ENCODE results near the gene PCK1. TPM values are rescaled to one million over a fixed set of nuclear protein-coding genes. Genes with fewer than 3 reads are reported as not detected.

The PCK1 gene
- total RNA-seq, 1 experiment from 2014 or later, result 0.49 TPM

DNA sequence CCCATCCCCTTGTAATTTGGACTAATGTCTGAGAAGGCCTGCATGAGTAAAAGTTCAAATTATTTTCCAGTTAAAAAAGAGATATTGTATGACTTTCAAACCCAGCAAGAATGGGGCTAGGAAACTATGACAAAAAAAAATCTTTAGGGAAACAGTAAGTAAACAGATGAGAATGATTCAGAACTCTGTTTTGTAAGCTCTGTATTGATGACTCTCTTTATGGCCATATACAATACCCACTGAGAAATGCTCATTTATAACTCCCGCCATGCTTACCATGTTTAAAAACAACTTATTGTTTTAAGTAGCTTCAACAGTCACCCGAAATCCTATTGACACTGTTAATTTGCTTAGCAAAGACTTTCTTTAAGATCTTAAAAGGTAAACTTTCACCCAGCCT lies 17.2 kb upstream of the PCK1 start:
- H3K4me3 ChIP-seq (replicated peaks in 1 of 2; ENCODE audit: low read depth in 1 of 2, low read length in 2 of 2), result no peak overlapping the region
- no peaks in the 10 kb centered on the region for H3K9me3 ChIP-seq (ENCODE audit: control insufficient read depth in 1 of 2, insufficient read depth in 1 of 2, low read depth in 1 of 2, low read length in 2 of 2)
- H3K36me3 ChIP-seq (ENCODE audit: control insufficient read depth in 1 of 2, insufficient read depth in 2 of 2, low read length in 2 of 2), result no peaks in the 10 kb centered on the region
- H3K4me2 ChIP-seq (ENCODE audit: low read length), result no peak overlapping the region
- BruUV-seq (replicated peaks), result no TSS peak
- no peak overlapping the region for H3K9ac ChIP-seq (ENCODE audit: low read length)
- no peaks in the 10 kb centered on the region for H3K9me2 ChIP-seq (ENCODE audit: insufficient read depth)
- no peak overlapping the region for H3K27ac ChIP-seq (ENCODE audit: low read depth, low read length)
- no peaks in the 10 kb centered on the region for H3K79me2 ChIP-seq (ENCODE audit: insufficient read depth, low read length)
- TF ChIP-seq, protein P1, sequence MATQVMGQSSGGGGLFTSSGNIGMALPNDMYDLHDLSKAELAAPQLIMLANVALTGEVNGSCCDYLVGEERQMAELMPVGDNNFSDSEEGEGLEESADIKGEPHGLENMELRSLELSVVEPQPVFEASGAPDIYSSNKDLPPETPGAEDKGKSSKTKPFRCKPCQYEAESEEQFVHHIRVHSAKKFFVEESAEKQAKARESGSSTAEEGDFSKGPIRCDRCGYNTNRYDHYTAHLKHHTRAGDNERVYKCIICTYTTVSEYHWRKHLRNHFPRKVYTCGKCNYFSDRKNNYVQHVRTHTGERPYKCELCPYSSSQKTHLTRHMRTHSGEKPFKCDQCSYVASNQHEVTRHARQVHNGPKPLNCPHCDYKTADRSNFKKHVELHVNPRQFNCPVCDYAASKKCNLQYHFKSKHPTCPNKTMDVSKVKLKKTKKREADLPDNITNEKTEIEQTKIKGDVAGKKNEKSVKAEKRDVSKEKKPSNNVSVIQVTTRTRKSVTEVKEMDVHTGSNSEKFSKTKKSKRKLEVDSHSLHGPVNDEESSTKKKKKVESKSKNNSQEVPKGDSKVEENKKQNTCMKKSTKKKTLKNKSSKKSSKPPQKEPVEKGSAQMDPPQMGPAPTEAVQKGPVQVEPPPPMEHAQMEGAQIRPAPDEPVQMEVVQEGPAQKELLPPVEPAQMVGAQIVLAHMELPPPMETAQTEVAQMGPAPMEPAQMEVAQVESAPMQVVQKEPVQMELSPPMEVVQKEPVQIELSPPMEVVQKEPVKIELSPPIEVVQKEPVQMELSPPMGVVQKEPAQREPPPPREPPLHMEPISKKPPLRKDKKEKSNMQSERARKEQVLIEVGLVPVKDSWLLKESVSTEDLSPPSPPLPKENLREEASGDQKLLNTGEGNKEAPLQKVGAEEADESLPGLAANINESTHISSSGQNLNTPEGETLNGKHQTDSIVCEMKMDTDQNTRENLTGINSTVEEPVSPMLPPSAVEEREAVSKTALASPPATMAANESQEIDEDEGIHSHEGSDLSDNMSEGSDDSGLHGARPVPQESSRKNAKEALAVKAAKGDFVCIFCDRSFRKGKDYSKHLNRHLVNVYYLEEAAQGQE (IDR thresholded peaks at IDR 0.05; ENCODE audit: low read depth), result no peak
- TF ChIP-seq POLR2A (IDR thresholded peaks at IDR 0.05; ENCODE audit: borderline replicate concordance, extremely low read depth, insufficient read depth, insufficient read length), result no peak
- TF ChIP-seq EZH2phosphoT487 (IDR thresholded peaks at IDR 0.05; ENCODE audit: borderline replicate concordance), result no peak
- TF ChIP-seq YY1 (IDR thresholded peaks at IDR 0.05; ENCODE audit: extremely low read depth, insufficient replicate concordance, low read depth, low read length), result no peak
- no peak for TF ChIP-seq TCF7L2 (IDR thresholded peaks at IDR 0.05; ENCODE audit: borderline replicate concordance, extremely low read depth, insufficient read depth, insufficient read length)
- TF ChIP-seq, protein P2, sequence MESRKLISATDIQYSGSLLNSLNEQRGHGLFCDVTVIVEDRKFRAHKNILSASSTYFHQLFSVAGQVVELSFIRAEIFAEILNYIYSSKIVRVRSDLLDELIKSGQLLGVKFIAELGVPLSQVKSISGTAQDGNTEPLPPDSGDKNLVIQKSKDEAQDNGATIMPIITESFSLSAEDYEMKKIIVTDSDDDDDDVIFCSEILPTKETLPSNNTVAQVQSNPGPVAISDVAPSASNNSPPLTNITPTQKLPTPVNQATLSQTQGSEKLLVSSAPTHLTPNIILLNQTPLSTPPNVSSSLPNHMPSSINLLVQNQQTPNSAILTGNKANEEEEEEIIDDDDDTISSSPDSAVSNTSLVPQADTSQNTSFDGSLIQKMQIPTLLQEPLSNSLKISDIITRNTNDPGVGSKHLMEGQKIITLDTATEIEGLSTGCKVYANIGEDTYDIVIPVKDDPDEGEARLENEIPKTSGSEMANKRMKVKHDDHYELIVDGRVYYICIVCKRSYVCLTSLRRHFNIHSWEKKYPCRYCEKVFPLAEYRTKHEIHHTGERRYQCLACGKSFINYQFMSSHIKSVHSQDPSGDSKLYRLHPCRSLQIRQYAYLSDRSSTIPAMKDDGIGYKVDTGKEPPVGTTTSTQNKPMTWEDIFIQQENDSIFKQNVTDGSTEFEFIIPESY (IDR thresholded peaks at IDR 0.05; ENCODE audit: extremely low read depth, insufficient replicate concordance, low read length), result no peak
- TF ChIP-seq EGR1 (IDR thresholded peaks at IDR 0.05; ENCODE audit: low read depth), result no peak
- no peak for TF ChIP-seq RAD21 (IDR thresholded peaks at IDR 0.05; ENCODE audit: low read depth)
- TF ChIP-seq SIN3A (IDR thresholded peaks at IDR 0.05; ENCODE audit: low read depth), result no peak
- TF ChIP-seq, protein P3, sequence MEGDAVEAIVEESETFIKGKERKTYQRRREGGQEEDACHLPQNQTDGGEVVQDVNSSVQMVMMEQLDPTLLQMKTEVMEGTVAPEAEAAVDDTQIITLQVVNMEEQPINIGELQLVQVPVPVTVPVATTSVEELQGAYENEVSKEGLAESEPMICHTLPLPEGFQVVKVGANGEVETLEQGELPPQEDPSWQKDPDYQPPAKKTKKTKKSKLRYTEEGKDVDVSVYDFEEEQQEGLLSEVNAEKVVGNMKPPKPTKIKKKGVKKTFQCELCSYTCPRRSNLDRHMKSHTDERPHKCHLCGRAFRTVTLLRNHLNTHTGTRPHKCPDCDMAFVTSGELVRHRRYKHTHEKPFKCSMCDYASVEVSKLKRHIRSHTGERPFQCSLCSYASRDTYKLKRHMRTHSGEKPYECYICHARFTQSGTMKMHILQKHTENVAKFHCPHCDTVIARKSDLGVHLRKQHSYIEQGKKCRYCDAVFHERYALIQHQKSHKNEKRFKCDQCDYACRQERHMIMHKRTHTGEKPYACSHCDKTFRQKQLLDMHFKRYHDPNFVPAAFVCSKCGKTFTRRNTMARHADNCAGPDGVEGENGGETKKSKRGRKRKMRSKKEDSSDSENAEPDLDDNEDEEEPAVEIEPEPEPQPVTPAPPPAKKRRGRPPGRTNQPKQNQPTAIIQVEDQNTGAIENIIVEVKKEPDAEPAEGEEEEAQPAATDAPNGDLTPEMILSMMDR (IDR thresholded peaks at IDR 0.05 in 2 of 3, conservative IDR thresholded peaks at IDR 0.05 in 1 of 3; ENCODE audit: borderline replicate concordance in 1 of 3, insufficient read depth in 1 of 3, low read depth in 2 of 3, low read length in 2 of 3), result no peak
- TF ChIP-seq FOSL1 (IDR thresholded peaks at IDR 0.05; ENCODE audit: low read depth), result no peak
- TF ChIP-seq, protein P4, sequence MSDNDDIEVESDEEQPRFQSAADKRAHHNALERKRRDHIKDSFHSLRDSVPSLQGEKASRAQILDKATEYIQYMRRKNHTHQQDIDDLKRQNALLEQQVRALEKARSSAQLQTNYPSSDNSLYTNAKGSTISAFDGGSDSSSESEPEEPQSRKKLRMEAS (IDR thresholded peaks at IDR 0.05), result no peak
- TF ChIP-seq EZH2 (IDR thresholded peaks at IDR 0.05), result no peak
- TF ChIP-seq SRF (IDR thresholded peaks at IDR 0.05; ENCODE audit: low read depth), result no peak
- TF ChIP-seq ZFX (IDR thresholded peaks at IDR 0.05), result no peak
- no peak for TF ChIP-seq POLR2AphosphoS5 (IDR thresholded peaks at IDR 0.05; ENCODE audit: low read depth, low read length)
- no peak for TF ChIP-seq ELF1 (IDR thresholded peaks at IDR 0.05; ENCODE audit: borderline replicate concordance, low read depth)
- TF ChIP-seq CBX3 (IDR thresholded peaks at IDR 0.05; ENCODE audit: low read depth), result no peak
- peaks cover 44% of the 10 kb centered on the region for H3K27me3 ChIP-seq (ENCODE audit: insufficient read depth, low read length)
- ChIA-PET POLR2A (no interaction called here), CTCF (no interaction called here), RAD21 (ENCODE audit: low non-redundant PET in 1 of 2, low total read pairs in 2 of 2, uncharacterized antibody in 2 of 2, unreplicated experiment in 2 of 2) (no interaction called here)
- H3K4me1 ChIP-seq (ENCODE audit: control insufficient read depth in 1 of 2, insufficient read depth in 2 of 2, low read length in 2 of 2), result peaks cover 7% of the 10 kb centered on the region in 2 experiments
- ATAC-seq, result no peak
- H4K20me1 ChIP-seq (ENCODE audit: insufficient read depth), result no peaks in the 10 kb centered on the region
- H2AFZ ChIP-seq (ENCODE audit: low read depth, low read length, poor library complexity, severe bottlenecking), result no peak overlapping the region
- DNase-seq (ENCODE audit: low read depth, low spot score), result no peak
- intact Hi-C loops (cut with micrococcal nuclease), result no loop called here

Data from HCT116 (cell line).